NB4 (cell line): ENCODE results near the gene RAB7A.
"Not testable (repeated sequence)": the region's sequence is repeated elsewhere in the genome, so short reads cannot be mapped to it uniquely, and the experiment has no call there.

Experiments used
- DNase-seq: peaks from one replicate; pipeline ENCODE4 v3.0.0; 2010; ENCODE audit warnings: low read depth
- H3K4me3 ChIP-seq: one replicate; pipeline ENCODE4 v1.5.1; 2011; ENCODE audit warnings: mild to moderate bottlenecking, low read depth, low read length, moderate library complexity
- MYC ChIP-seq: IDR thresholded peaks from 2 replicates; pipeline ENCODE4 v1.6.1; 2011; ENCODE audit warnings: low read depth, low read length
- POLR2A ChIP-seq: IDR thresholded peaks from 2 replicates; pipeline ENCODE4 v1.6.1; 2011; ENCODE audit warnings: mild to moderate bottlenecking; ENCODE audit not compliant: insufficient read length; ENCODE audit errors: extremely low read depth
- TF ChIP-seq, protein P1 (sequence below): IDR thresholded peaks from one replicate; pipeline ENCODE4 v1.5.1; 2012; ENCODE audit warnings: low read depth, low read length
- TF ChIP-seq, protein P2 (sequence below): IDR thresholded peaks from 2 replicates; pipeline ENCODE4 v1.6.1; 2011; ENCODE audit warnings: low read depth, low read length

Gene RAB7A

GRCh38 chr3:128720891-128721290, 5.1 kb upstream of the RAB7A start:
- H3K4me3 ChIP-seq, result no peak overlapping the region
- no peak for TF ChIP-seq MYC
- TF ChIP-seq, protein P1, sequence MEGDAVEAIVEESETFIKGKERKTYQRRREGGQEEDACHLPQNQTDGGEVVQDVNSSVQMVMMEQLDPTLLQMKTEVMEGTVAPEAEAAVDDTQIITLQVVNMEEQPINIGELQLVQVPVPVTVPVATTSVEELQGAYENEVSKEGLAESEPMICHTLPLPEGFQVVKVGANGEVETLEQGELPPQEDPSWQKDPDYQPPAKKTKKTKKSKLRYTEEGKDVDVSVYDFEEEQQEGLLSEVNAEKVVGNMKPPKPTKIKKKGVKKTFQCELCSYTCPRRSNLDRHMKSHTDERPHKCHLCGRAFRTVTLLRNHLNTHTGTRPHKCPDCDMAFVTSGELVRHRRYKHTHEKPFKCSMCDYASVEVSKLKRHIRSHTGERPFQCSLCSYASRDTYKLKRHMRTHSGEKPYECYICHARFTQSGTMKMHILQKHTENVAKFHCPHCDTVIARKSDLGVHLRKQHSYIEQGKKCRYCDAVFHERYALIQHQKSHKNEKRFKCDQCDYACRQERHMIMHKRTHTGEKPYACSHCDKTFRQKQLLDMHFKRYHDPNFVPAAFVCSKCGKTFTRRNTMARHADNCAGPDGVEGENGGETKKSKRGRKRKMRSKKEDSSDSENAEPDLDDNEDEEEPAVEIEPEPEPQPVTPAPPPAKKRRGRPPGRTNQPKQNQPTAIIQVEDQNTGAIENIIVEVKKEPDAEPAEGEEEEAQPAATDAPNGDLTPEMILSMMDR, result no peak
- TF ChIP-seq POLR2A, result no peak
- TF ChIP-seq, protein P2, sequence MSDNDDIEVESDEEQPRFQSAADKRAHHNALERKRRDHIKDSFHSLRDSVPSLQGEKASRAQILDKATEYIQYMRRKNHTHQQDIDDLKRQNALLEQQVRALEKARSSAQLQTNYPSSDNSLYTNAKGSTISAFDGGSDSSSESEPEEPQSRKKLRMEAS, result no peak
- no peak for DNase-seq

DNA sequence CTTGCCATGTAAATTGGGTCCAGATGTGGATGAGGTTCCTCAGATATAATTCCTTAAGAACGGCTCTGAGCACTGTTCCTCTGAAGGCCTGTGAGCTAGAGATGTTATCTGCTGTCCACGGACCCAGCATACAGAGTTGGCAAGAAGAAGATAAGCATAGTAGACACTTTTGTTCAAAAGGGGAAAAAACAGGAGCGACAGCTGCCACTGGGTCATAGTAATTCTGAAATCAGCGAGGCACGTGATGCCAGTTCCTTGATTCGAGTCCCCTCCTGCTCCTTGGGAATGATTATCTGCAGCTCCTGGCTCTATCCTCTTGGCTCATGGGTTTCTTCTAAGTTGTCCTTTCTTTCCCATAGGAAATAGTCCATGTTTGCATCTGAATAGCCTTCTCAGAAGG, 2.5 kb upstream of the RAB7A start:
- DNase-seq, result no peak
- TF ChIP-seq, protein P1, result no peak
- TF ChIP-seq MYC, result no peak
- TF ChIP-seq POLR2A, result no peak
- no peak overlapping the region for H3K4me3 ChIP-seq

DNA sequence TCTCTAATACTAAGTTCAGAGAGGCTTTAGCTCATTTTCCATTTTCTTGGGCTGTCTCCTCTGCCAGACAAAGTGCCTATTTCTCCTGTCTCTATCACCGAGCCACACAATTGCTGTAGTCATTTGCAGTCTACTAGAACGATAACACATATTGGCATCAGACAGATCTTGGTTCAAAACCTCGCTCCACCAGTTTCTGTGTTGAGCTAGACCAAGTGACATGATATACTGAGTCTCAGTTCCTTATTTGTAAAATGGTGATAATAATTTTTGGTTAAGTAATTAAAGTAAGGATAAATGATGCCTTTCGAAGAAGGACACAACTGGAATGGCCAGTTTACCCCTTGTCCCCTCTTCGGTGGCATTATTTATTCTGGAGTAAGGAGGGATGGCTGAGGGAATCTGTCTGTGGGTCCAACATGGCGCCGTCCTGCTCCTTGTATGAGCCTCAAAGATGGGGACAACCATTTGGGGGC, 398 bp upstream of the RAB7A start:
- DNase-seq, result no peak
- TF ChIP-seq, protein P1, result no peak
- no peak for TF ChIP-seq MYC
- TF ChIP-seq, protein P2, result no peak
- no peak for TF ChIP-seq POLR2A
- H3K4me3 ChIP-seq, result peak overlapping the region; percentile 10

GRCh38 chr3:128727059-128727458, 1.1 kb downstream of the RAB7A start:
- no peak for DNase-seq
- peak overlapping the region; percentile 98 for H3K4me3 ChIP-seq
- TF ChIP-seq MYC, result no peak
- TF ChIP-seq POLR2A, result no peak
- TF ChIP-seq, protein P2, result no peak
- TF ChIP-seq, protein P1, result no peak

GRCh38 chr3:128727485-128727884, 1.5 kb downstream of the RAB7A start:
- DNase-seq, result no peak
- TF ChIP-seq, protein P1, result no peak
- TF ChIP-seq POLR2A, result no peak
- no peak for TF ChIP-seq MYC
- TF ChIP-seq, protein P2, result no peak
- H3K4me3 ChIP-seq, result peak overlapping the region; percentile 98

GRCh38 chr3:128727996-128728395, 2.0 kb downstream of the RAB7A start:
- H3K4me3 ChIP-seq, result peak overlapping the region; percentile 98
- no peak for DNase-seq
- TF ChIP-seq, protein P2, result no peak
- TF ChIP-seq, protein P1, result no peak
- TF ChIP-seq MYC, result no peak
- no peak for TF ChIP-seq POLR2A

DNA sequence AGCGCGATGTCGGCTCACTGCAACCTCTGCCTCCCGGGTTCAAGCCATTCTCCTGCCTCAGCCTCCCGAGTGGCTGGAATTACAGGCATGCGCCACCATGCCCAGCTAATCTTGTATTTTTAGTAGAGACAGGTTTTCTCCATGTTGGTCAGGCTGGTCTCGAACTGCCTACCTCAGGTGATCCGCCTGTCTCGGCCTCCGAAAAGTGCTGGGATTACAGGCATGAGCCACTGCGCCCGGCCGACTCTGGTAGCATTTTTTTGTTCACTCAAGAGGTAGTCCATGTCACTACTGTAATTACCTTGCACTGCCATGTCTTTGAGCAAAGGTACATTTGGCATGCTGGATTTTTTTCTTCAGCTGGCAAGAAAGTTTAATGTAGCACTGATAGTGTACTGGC, 2.5 kb downstream of the RAB7A start:
- H3K4me3 ChIP-seq, result peak overlapping the region; percentile 98
- not testable (repeated sequence) for DNase-seq
